ENCODE data around the gene KCNJ1.

Gene KCNJ1

GRCh38 chr11:128901653-128902514 is 34.8 kb upstream of the KCNJ1 start:
- DNase-seq = no peak

GRCh38 chr11:128900468-128900867 is 33.4 kb upstream of the KCNJ1 start:
- DNase-seq = no peak

- DNase-seq = no peak
Measured at GRCh38 chr11:128898580-128899344, 31.7 kb upstream of the KCNJ1 start.

GRCh38 chr11:128897826-128898225 is 30.7 kb upstream of the KCNJ1 start:
- DNase-seq = no peak

- DNase-seq = no peak
Measured at GRCh38 chr11:128896356-128896755, 29.3 kb upstream of the KCNJ1 start.

- no peak for DNase-seq
Measured at GRCh38 chr11:128895526-128895925, 28.4 kb upstream of the KCNJ1 start.

- no peak for DNase-seq
Measured at GRCh38 chr11:128894685-128895084, 27.6 kb upstream of the KCNJ1 start.

- no peak for DNase-seq
Measured at GRCh38 chr11:128894286-128894681, 27.2 kb upstream of the KCNJ1 start.

GRCh38 chr11:128893578-128894285 is 26.6 kb upstream of the KCNJ1 start:
- DNase-seq = no peak

GRCh38 chr11:128892866-128893565 is 25.9 kb upstream of the KCNJ1 start:
- no peak for DNase-seq

GRCh38 chr11:128891913-128892398 is 24.9 kb upstream of the KCNJ1 start:
- no peak for DNase-seq

- peak in 2 of 3 experiments; percentile 78 to 82 for DNase-seq
Measured at GRCh38 chr11:128890543-128891368, 23.7 kb upstream of the KCNJ1 start, which contains the start of gene KCNJ5. KCNJ5 (plus strand) TSS chr11:128891356; CDS start chr11:128911274, 19,918 bp downstream.

- no peak for DNase-seq
Measured at GRCh38 chr11:128890216-128890542, 23.1 kb upstream of the KCNJ1 start.

GRCh38 chr11:128889657-128890213 is 22.6 kb upstream of the KCNJ1 start:
- DNase-seq = peak in 1 of 3 experiments; percentile 49

GRCh38 chr11:128888034-128888985 is 21.2 kb upstream of the KCNJ1 start:
- DNase-seq = no peak

GRCh38 chr11:128886406-128887124 is 19.5 kb upstream of the KCNJ1 start:
- DNase-seq = peak; percentile 5 to 63 (median 35)

GRCh38 chr11:128884703-128885338 is 17.7 kb upstream of the KCNJ1 start:
- peak; percentile 51 to 89 (median 69) for DNase-seq

GRCh38 chr11:128884054-128884453 is 17.0 kb upstream of the KCNJ1 start:
- no peak for DNase-seq

- no peak for DNase-seq
Measured at GRCh38 chr11:128882451-128882850, 15.4 kb upstream of the KCNJ1 start.
